Activated CD4-positive, alpha-beta T cell treated with anti-CD3 and anti-CD28 coated beads, Interleukin-2, amount 10 ng/mL, durations not matched to agents 24 days and 14 days (primary cell): Measurements from ENCODE around the gene ASL. TPM values are rescaled to one million over a fixed set of nuclear protein-coding genes. Genes with fewer than 3 reads are reported as not detected.
"Not testable (repeated sequence)": the region's sequence is repeated elsewhere in the genome, so short reads cannot be mapped to it uniquely, and the experiment has no call there.

ENCODE experiments used
- DNase-seq: peaks from one replicate; pipeline ENCODE4 v3.0.0; 2022
- H3K27ac Mint-ChIP-seq: one replicate; pipeline ENCODE4 v1.8.0; 2022; ENCODE audit warnings: mild to moderate bottlenecking, mixed read lengths
- H3K27me3 Mint-ChIP-seq: one replicate; pipeline ENCODE4 v1.8.0; 2022; ENCODE audit warnings: mixed read lengths
- H3K36me3 Mint-ChIP-seq: one replicate; pipeline ENCODE4 v1.8.0; 2022; ENCODE audit warnings: low read depth, mild to moderate bottlenecking, mixed read lengths
- H3K4me1 Mint-ChIP-seq: one replicate; pipeline ENCODE4 v1.8.0; 2021; ENCODE audit warnings: mixed read lengths
- H3K4me3 Mint-ChIP-seq: one replicate; pipeline ENCODE4 v1.8.0; 2022; ENCODE audit warnings: mild to moderate bottlenecking, moderate library complexity, mixed read lengths
- H3K9me3 Mint-ChIP-seq: one replicate; pipeline ENCODE4 v1.8.0; 2021; ENCODE audit warnings: mixed read lengths
- intact Hi-C: fragments of 100-400 bp; cut with micrococcal nuclease; formaldehyde crosslinking; loops from one replicate; pipeline ENCODE4 v1.15.1; 2023
- total RNA-seq: library from RNA; stranded (reverse); gene quantifications from 2 replicates; pipeline ENCODE4 v1.2.3, GENCODE V29; 2022

Gene ASL
- total RNA-seq = 37.8 and 40.5 TPM in 2 replicates

GRCh38 chr7:66075590-66076461, at the start of gene ASL:
ASL (plus strand) TSS chr7:66075819; CDS start chr7:66076082, 263 bp downstream.
- intact Hi-C loops = loop anchor here (1.0 to 2.0 kb wide), 3 partner anchors 39 to 203 kb away; partner anchors contain the start of genes CRCP, GUSB and VKORC1L1

GRCh38 chr7:66028342-66028741, 47.3 kb upstream of the ASL start:
- H3K4me1 Mint-ChIP-seq, H3K27me3 Mint-ChIP-seq, H3K4me3 Mint-ChIP-seq, intact Hi-C loops, H3K36me3 Mint-ChIP-seq, DNase-seq, H3K9me3 Mint-ChIP-seq, H3K27ac Mint-ChIP-seq: not testable (repeated sequence)

More at GRCh38 chr7:66075590-66076461, at the start of gene ASL:
- peak within 1 kb of the TSS; percentile 65 for H3K27ac Mint-ChIP-seq
- peak within 1 kb of the TSS; percentile 89 for H3K4me3 Mint-ChIP-seq
- H3K27me3 Mint-ChIP-seq = peaks cover 2% of the 10 kb centered on the region
- no peaks in the 10 kb centered on the region for H3K9me3 Mint-ChIP-seq
- H3K36me3 Mint-ChIP-seq = peaks cover 2% of the 10 kb centered on the region
- H3K4me1 Mint-ChIP-seq = peaks cover 18% of the 10 kb centered on the region
- peak; percentile 98 for DNase-seq

GRCh38 chr7:66033471-66034385, 41.9 kb upstream of the ASL start:
- Mint-ChIP-seq H3K9me3 (no peaks in the 10 kb centered on the region), H3K36me3 (no peaks in the 10 kb centered on the region), H3K27ac (no peak overlapping the region), H3K27me3 (no peaks in the 10 kb centered on the region), H3K4me1 (no peaks in the 10 kb centered on the region), H3K4me3 (no peak overlapping the region)
- DNase-seq = no peak
- intact Hi-C loops = no loop called here

- H3K27ac Mint-ChIP-seq, H3K36me3 Mint-ChIP-seq, H3K9me3 Mint-ChIP-seq, H3K4me3 Mint-ChIP-seq, H3K4me1 Mint-ChIP-seq, intact Hi-C loops, H3K27me3 Mint-ChIP-seq, DNase-seq: not testable (repeated sequence)
Measured at GRCh38 chr7:66034436-66035010, 41.1 kb upstream of the ASL start.

GRCh38 chr7:66036382-66036781, 39.2 kb upstream of the ASL start:
- H3K36me3 Mint-ChIP-seq = no peaks in the 10 kb centered on the region
- peaks cover under 1% of the 10 kb centered on the region for H3K27me3 Mint-ChIP-seq
- intact Hi-C loops = no loop called here
- no peak for DNase-seq
- no peak overlapping the region for H3K27ac Mint-ChIP-seq
- no peak overlapping the region for H3K4me3 Mint-ChIP-seq
- H3K4me1 Mint-ChIP-seq = no peaks in the 10 kb centered on the region
- no peaks in the 10 kb centered on the region for H3K9me3 Mint-ChIP-seq

GRCh38 chr7:66036788-66037187, 38.8 kb upstream of the ASL start:
- Mint-ChIP-seq H3K4me1 (no peaks in the 10 kb centered on the region), H3K36me3 (no peaks in the 10 kb centered on the region), H3K9me3 (no peaks in the 10 kb centered on the region), H3K27ac (no peak overlapping the region), H3K27me3 (peaks cover 2% of the 10 kb centered on the region), H3K4me3 (no peak overlapping the region)
- intact Hi-C loops = no loop called here
- DNase-seq = no peak

DNA sequence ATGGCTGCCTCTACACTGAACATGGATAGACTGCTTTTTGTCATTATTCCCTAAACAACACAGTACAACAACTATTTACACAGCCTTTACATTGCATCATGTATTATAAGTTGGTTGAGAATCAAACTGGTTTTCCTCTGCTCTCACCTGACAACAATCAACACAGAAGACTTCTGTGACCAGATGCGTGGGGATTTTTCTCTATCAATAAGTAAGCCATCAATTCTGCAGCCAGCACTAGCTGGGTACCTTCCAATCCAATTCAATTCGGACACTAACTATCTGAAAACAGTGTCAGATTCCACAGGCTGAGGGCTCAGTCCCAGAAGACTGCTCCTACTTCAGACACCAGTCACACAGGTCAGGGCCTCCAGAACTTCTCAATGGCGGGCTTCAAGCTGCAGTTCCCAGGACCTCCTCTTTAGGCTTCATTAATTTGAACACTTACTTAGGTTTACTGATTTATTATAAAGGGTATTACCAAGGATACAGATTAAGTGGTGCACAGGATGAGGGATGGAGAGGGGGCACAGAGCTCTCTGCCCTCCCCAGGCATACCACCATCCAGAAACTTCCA, 36.4 kb upstream of the ASL start:
- peaks cover 9% of the 10 kb centered on the region for H3K27me3 Mint-ChIP-seq
- intact Hi-C loops = no loop called here
- H3K27ac Mint-ChIP-seq = no peak overlapping the region
- H3K4me1 Mint-ChIP-seq = peaks cover 5% of the 10 kb centered on the region
- DNase-seq = no peak
- no peaks in the 10 kb centered on the region for H3K9me3 Mint-ChIP-seq
- no peak overlapping the region for H3K4me3 Mint-ChIP-seq
- no peaks in the 10 kb centered on the region for H3K36me3 Mint-ChIP-seq

GRCh38 chr7:66043681-66044497, 31.7 kb upstream of the ASL start:
- Mint-ChIP-seq H3K36me3 (no peaks in the 10 kb centered on the region), H3K27me3 (peaks cover 15% of the 10 kb centered on the region), H3K27ac (no peak overlapping the region), H3K4me3 (peak overlapping the region; percentile 79), H3K4me1 (peaks cover 5% of the 10 kb centered on the region), H3K9me3 (no peaks in the 10 kb centered on the region)
- DNase-seq = peak; percentile 73
- intact Hi-C loops = no loop called here

- H3K4me1 Mint-ChIP-seq, H3K27ac Mint-ChIP-seq, intact Hi-C loops, H3K9me3 Mint-ChIP-seq, H3K36me3 Mint-ChIP-seq, DNase-seq: not testable (repeated sequence)
- Mint-ChIP-seq H3K4me3 (peak overlapping the region; percentile 79), H3K27me3 (peaks cover 15% of the 10 kb centered on the region)
Measured at GRCh38 chr7:66044498-66044854, 31.1 kb upstream of the ASL start.

DNA sequence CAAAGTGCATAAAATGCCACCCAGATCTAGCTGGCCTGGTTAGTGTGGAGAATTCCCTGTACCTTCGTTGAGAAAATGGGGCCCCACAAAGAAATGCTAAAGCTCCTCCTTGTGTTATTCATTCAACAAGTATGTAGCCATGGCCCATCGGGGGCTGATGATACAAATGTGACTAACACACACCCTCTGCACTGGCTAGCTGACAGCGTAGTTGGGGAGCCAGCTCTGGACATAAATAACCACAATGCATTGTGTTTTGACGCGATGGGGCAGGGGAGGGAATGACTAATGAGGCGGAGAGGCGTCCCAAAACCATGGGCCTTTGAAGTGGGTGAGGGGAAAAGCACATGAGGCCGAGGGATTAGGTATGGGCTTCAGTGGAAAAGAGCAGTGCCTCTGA, 28.2 kb upstream of the ASL start:
- no peak for DNase-seq
- Mint-ChIP-seq H3K36me3 (no peaks in the 10 kb centered on the region), H3K4me1 (peaks cover 5% of the 10 kb centered on the region), H3K4me3 (no peak overlapping the region), H3K27ac (no peak overlapping the region), H3K9me3 (no peaks in the 10 kb centered on the region), H3K27me3 (peaks cover 12% of the 10 kb centered on the region)
- intact Hi-C loops = no loop called here

DNA sequence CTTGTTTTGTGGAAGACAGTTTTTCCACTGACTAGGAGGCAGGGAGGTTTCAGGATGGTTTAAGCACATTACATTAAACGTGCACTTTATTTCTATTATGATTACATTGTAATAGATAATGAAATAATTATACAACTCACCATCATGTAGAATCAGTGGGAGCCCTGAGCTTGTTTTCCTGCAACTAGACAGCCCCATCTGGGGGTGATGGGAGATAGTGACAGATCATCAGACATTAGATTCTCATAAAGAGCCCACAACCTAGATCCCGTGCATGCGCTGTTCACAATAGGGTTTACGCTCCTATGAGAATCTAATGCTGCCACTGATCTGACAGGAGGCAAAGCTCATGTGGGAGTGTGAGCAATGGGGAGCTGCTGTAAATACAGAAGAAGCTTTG, 25.7 kb upstream of the ASL start:
- H3K4me3 Mint-ChIP-seq, H3K27ac Mint-ChIP-seq, intact Hi-C loops, H3K4me1 Mint-ChIP-seq, H3K9me3 Mint-ChIP-seq, H3K36me3 Mint-ChIP-seq, DNase-seq, H3K27me3 Mint-ChIP-seq: not testable (repeated sequence)

DNA sequence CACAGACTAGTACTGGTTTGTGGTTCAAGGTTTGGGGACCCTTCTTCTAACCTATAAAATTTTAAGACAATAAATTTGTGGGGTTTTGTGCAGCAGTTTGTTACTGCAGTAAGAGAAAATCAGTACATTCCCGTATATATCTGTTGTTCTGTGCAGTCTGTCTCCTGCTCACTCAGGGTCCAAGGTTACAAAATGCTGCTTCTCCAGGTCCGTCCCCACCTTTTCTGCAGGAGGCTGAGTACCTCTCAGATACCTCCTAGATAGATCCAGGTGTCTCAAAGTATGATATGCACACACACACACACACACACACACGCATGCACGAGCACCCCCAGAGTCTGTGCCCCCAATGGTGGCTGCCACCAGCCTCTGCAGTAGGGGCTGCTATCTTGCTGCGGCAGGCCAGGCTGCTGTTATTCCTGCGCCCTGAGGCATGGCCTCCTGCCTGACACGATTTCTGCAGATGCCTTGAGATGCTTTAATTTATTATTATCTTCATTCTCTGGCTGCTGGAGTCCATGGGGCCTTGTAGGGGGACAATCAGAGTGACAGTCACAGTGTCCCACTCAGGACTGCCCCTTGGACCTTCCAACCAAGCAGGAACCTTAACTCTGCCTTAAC, 25.2 kb upstream of the ASL start:
- Mint-ChIP-seq H3K27me3 (peaks cover under 1% of the 10 kb centered on the region), H3K4me3 (no peak overlapping the region), H3K27ac (no peak overlapping the region), H3K4me1 (peaks cover under 1% of the 10 kb centered on the region), H3K9me3 (no peaks in the 10 kb centered on the region), H3K36me3 (no peaks in the 10 kb centered on the region)
- intact Hi-C loops = no loop called here
- DNase-seq = no peak
